NB4 (cell line): ENCODE data around the gene IER5.

ENCODE experiments used
- DNase-seq: peaks from one replicate; pipeline ENCODE4 v3.0.0; 2010; ENCODE audit warnings: low read depth
- H3K4me3 ChIP-seq: one replicate; pipeline ENCODE4 v1.5.1; 2011; ENCODE audit warnings: mild to moderate bottlenecking, low read depth, low read length, moderate library complexity
- MYC ChIP-seq: IDR thresholded peaks from 2 replicates; pipeline ENCODE4 v1.6.1; 2011; ENCODE audit warnings: low read depth, low read length
- POLR2A ChIP-seq: IDR thresholded peaks from 2 replicates; pipeline ENCODE4 v1.6.1; 2011; ENCODE audit warnings: mild to moderate bottlenecking; ENCODE audit not compliant: insufficient read length; ENCODE audit errors: extremely low read depth
- TF ChIP-seq, protein P1 (sequence below): IDR thresholded peaks from 2 replicates; pipeline ENCODE4 v1.6.1; 2011; ENCODE audit warnings: low read depth, low read length
- TF ChIP-seq, protein P2 (sequence below): IDR thresholded peaks from one replicate; pipeline ENCODE4 v1.5.1; 2012; ENCODE audit warnings: low read depth, low read length

IER5 gene

DNA sequence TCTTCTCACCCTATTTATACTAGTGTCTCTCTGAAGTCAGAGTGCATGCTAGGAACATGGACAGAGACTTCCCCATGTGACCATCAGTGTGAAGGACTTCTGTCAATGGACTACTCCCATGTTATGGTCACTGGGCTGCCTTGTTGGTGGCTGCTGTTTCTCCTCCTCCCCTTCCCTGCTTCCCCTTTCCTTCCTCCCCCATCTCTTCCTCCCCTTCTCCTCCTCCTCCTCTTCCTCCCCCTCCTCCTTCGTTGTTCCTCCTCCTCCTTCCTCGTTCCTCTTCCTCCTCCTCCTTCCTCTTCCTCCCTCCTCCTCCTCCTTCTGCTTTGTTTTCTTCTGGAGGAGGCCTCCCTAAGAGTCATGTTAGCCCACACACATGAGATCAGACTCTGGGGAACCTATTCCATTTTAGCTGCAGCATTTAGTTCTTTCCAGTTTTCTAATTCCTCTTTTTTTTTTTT is 35.8 kb downstream of the IER5 start:
- DNase-seq: peak; percentile 69
- TF ChIP-seq, protein P1, sequence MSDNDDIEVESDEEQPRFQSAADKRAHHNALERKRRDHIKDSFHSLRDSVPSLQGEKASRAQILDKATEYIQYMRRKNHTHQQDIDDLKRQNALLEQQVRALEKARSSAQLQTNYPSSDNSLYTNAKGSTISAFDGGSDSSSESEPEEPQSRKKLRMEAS: peak; percentile 74
- TF ChIP-seq, protein P2, sequence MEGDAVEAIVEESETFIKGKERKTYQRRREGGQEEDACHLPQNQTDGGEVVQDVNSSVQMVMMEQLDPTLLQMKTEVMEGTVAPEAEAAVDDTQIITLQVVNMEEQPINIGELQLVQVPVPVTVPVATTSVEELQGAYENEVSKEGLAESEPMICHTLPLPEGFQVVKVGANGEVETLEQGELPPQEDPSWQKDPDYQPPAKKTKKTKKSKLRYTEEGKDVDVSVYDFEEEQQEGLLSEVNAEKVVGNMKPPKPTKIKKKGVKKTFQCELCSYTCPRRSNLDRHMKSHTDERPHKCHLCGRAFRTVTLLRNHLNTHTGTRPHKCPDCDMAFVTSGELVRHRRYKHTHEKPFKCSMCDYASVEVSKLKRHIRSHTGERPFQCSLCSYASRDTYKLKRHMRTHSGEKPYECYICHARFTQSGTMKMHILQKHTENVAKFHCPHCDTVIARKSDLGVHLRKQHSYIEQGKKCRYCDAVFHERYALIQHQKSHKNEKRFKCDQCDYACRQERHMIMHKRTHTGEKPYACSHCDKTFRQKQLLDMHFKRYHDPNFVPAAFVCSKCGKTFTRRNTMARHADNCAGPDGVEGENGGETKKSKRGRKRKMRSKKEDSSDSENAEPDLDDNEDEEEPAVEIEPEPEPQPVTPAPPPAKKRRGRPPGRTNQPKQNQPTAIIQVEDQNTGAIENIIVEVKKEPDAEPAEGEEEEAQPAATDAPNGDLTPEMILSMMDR: no peak
- H3K4me3 ChIP-seq: no peak overlapping the region

DNA sequence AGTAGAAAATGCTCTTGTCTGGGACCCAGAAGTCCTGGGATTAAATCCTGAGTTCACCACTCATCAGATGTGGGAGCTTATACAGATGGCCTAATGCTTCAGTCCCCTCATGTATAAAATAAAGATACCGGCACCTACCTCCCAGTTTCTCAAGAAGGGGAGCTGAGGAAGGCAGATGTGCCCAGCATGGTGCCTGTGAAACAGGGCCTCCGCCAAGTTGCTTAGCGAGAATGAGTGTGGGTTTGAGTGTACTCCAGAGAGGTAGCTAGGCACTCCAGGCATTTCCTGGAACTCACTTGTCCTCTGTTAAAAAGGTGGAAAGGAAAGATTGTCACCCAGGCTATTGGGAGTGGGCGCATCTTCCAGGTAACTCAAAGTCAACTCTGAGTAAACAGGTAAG is 37.8 kb downstream of the IER5 start:
- no peak for DNase-seq
- TF ChIP-seq POLR2A (no peak), MYC (no peak)
- TF ChIP-seq, protein P1: no peak
- TF ChIP-seq, protein P2: no peak
- H3K4me3 ChIP-seq: no peak overlapping the region

DNA sequence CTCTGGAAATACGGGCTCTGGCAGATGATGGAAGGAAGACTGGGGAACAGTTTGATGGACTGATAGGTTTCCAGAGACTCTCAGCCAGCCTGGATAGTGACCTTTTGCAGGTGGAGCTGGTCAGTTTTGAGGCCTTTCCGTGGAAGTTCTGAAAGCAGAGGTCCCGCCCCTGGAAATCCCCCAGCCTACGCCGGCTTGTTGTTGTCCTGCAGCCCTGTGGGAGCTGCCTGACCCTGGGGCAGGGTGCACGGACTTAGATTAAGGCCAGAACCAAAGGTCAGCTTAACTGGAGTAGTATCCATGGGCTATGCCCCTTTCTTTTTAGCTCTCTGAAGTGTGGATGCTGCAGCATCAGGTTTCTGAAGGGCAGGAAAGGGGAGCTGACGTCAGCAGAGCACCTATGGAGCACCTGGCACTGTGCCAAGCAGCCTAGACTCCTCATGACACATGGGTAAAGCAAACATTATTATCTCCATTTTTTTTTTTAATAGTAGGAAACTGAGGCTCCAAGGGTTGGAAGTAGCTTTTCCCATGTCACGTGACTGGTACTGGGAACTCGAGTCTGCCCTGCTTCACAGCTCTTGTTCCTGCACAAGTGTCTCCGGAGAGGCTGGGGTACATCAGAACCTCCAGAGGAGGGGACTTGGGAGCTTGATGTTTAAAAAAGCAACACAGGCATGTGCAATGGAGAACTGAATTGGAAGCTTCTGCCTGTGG is 38.5 kb downstream of the IER5 start:
- H3K4me3 ChIP-seq: no peak overlapping the region
- no peak for DNase-seq
- TF ChIP-seq, protein P2: no peak
- TF ChIP-seq MYC: no peak
- no peak for TF ChIP-seq POLR2A
- TF ChIP-seq, protein P1: no peak

DNA sequence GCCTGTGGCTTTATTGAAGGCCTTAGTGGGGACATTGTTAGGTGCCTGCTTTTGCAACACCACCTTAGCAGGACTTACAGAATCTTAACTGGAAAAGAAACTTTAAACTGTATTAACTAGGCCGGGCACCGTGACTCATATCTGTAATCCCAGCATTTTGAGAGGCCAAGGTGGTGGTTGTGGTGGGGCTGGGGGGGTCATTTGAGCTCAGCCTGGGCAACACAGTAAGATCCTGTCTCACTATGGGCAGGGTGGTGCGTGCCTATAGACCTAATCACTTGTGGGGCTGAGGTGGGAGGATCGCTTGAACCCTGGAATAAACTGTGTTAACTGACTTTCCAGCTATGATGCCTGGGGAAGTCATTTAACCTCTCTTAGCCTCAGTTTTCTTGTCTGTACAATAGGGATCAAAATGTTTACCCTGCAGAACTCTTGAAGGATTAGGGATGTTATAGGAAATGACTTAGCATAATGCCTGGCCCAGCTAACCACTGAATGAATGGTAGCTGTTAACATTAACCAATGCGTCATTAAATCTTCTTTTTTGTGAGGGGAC is 39.5 kb downstream of the IER5 start:
- H3K4me3 ChIP-seq: peak overlapping the region; percentile 44
- DNase-seq: peak; percentile 61
- no peak for TF ChIP-seq MYC
- TF ChIP-seq, protein P2: no peak
- no peak for TF ChIP-seq POLR2A
- TF ChIP-seq, protein P1: no peak

DNA sequence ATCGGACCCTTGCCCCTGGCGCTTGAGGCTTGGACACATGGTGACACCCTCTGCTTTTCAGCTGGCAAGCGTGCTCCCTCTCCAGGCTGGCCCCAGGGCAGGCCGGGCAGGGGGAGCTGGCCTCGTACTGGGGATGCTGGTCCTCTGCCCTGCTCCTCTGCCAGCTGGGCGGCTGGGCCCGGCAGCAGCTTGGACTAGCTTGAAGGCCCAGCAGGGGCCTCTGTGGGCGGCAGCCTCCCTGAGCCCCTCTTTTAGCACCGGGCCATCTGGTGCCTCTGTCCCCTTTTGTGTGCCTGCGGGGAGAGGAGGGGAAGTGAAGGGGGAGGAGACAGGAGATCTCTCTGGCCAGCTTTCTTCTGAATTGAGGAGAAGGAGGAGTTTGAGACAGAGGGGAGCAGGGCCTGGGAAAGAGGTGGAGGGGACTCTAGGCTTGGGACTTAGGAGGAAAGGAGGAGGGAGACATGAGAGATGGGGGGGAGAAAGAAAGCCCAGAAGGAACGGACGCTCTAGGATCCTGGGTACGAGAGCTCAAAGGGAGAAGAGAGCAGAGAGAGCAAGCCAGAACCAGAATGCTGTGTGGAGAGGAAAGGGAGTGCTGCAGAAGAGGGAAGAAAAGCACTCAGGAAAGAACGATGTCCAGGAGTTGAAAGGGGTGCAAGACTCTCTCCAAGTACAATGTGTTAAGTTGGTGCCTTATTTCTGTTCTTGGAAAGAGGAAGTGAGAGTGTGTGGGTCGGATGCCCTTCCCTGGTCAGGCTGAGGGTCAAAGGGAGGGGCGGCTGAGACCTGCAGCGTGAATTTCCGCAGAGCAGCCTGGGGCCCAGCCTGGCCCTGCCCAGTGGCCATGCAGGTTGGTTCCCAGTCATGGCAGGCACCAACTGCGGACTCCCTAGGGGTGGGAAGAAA is 40.3 kb downstream of the IER5 start:
- H3K4me3 ChIP-seq: peak overlapping the region; percentile 44
- DNase-seq: peak; percentile 91
- TF ChIP-seq, protein P2: no peak
- TF ChIP-seq, protein P1: no peak; the same call in 1 of the 2 replicates
- no peak; the same call in 1 of the 2 replicates for TF ChIP-seq MYC
- no peak for TF ChIP-seq POLR2A
